Keratinocyte (primary cell): Measurements from ENCODE around the gene NOX3. TPM values are rescaled to one million over a fixed set of nuclear protein-coding genes. Genes with fewer than 3 reads are reported as not detected.

Experiments
- DNase-seq: peaks from one replicate; pipeline ENCODE4 v3.0.0-alpha.2; 2011; ENCODE audit warnings: low read depth, missing footprints, low spot score
- FAIRE-seq: peaks from 2 replicates; lab custom pipeline; 2011; peaks lifted over from hg19 to GRCh38; lab: Jason Lieb, UNC
- H2AFZ ChIP-seq: 2 replicates; pipeline ENCODE4 v1.6.0; 2012; ENCODE audit warnings: low read length, control low read depth, inconsistent platforms; ENCODE audit not compliant: control insufficient read depth
- H3K27ac ChIP-seq: 2 replicates; pipeline ENCODE4 v1.5.1; 2011; ENCODE audit warnings: low read length; ENCODE audit not compliant: control insufficient read depth, insufficient read depth
- H3K27me3 ChIP-seq: 3 replicates; pipeline ENCODE4 v1.6.0; 2011; ENCODE audit warnings: low read length; ENCODE audit not compliant: control insufficient read depth, insufficient read depth; ENCODE audit errors: extremely low read depth
- H3K36me3 ChIP-seq, 2 experiments: 2 replicates in 1 of 2; 3 replicates in 1 of 2; pipeline ENCODE4 v1.5.1; 2011; ENCODE audit warnings: low read length in 2 of 2, mild to moderate bottlenecking in 1 of 2; ENCODE audit not compliant: control insufficient read depth in 2 of 2, insufficient read depth in 2 of 2; ENCODE audit errors: extremely low read depth in 1 of 2
- H3K4me1 ChIP-seq: 3 replicates; pipeline ENCODE4 v1.5.1; 2011; ENCODE audit warnings: low read length; ENCODE audit not compliant: control insufficient read depth, insufficient read depth; ENCODE audit errors: extremely low read depth
- H3K4me2 ChIP-seq: 3 replicates; pipeline ENCODE4 v1.6.0; 2011; ENCODE audit warnings: low read depth, low read length; ENCODE audit not compliant: control insufficient read depth, insufficient read depth; ENCODE audit errors: extremely low read depth
- H3K4me3 ChIP-seq, 3 experiments: fragments of 200-600 bp in 1 of 3; sonication (generic) in 1 of 3; 2 replicates in 2 of 3; 3 replicates in 1 of 3; pipeline ENCODE4 v1.5.1; 2011 to 2016; ENCODE audit warnings: low read length in 3 of 3, mild to moderate bottlenecking in 3 of 3, control low read depth in 2 of 3, inconsistent platforms in 1 of 3, low read depth in 1 of 3, mixed read lengths in 1 of 3, mixed run types in 1 of 3, moderate library complexity in 1 of 3; ENCODE audit not compliant: control insufficient read depth in 2 of 3, insufficient read depth in 2 of 3; ENCODE audit errors: extremely low read depth in 1 of 3
- H3K79me2 ChIP-seq: 2 replicates; pipeline ENCODE4 v1.6.0; 2012; ENCODE audit warnings: low read length; ENCODE audit not compliant: control insufficient read depth, insufficient read depth
- H3K9ac ChIP-seq: 3 replicates; pipeline ENCODE4 v1.6.0; 2011; ENCODE audit warnings: low read length; ENCODE audit not compliant: control insufficient read depth, insufficient read depth; ENCODE audit errors: extremely low read depth
- H3K9me1 ChIP-seq: 3 replicates; pipeline ENCODE4 v1.6.0; 2011; ENCODE audit warnings: low read length; ENCODE audit not compliant: control insufficient read depth, insufficient read depth; ENCODE audit errors: extremely low read depth
- H3K9me3 ChIP-seq: 2 replicates; pipeline ENCODE4 v1.5.1; 2012; ENCODE audit warnings: low read depth, low read length; ENCODE audit not compliant: control insufficient read depth
- H4K20me1 ChIP-seq: 3 replicates; pipeline ENCODE4 v1.6.0; 2011; ENCODE audit warnings: low read length; ENCODE audit not compliant: control insufficient read depth, insufficient read depth; ENCODE audit errors: extremely low read depth
- CTCF ChIP-seq, 3 experiments: IDR thresholded peaks in 1 of 3; conservative IDR thresholded peaks in 1 of 3; optimal IDR thresholded peaks in 1 of 3; 2 replicates in 2 of 3; 3 replicates in 1 of 3; pipeline versions ENCODE3 to v1.5.1; 2011; ENCODE audit warnings: low read length in 3 of 3, mild to moderate bottlenecking in 3 of 3, moderate library complexity in 2 of 3, control low read depth in 1 of 3, inconsistent platforms in 1 of 3; ENCODE audit not compliant: insufficient read depth in 2 of 3; ENCODE audit errors: extremely low read depth in 1 of 3
- EZH2 ChIP-seq: IDR thresholded peaks from one replicate; pipeline ENCODE4 v1.6.1; 2012; ENCODE audit warnings: inconsistent platforms, mild to moderate bottlenecking, low read length, moderate library complexity
- dilution Hi-C: fragments of 300-500 bp; cut with MboI; formaldehyde crosslinking; loops from one replicate; pipeline ENCODE4 v1.7.0; 2020; ENCODE audit warnings: low sequenced_read_pairs; ENCODE audit not compliant: extremely low pct_ligation_motif_present
- polyA plus RNA-seq, 5 experiments: library from polyadenylated mRNA; depleted of rRNA in 3 of 5; stranded (reverse) in 3 of 5; stranded (forward) in 1 of 5; unstranded in 1 of 5; fragments of >200 nt; gene quantifications; 1 replicate in 1 of 5; 2 replicates in 3 of 5; 3 replicates in 1 of 5; pipeline versions ENCODE4 v1.2.1 to v1.2.3, GENCODE V29; 2011 to 2012; ENCODE audit warnings: missing spikeins in 2 of 5, low read depth in 1 of 5, low replicate concordance in 1 of 5

Gene NOX3
- polyA plus RNA-seq, 1 donor (not counting 4 experiments of a cell fraction or from before 2014, with no cell fraction given), result not detected

- Histone ChIP-seq H3K4me2 (no peak overlapping the region), H3K9me1 (no peaks in the 10 kb centered on the region), H4K20me1 (no peaks in the 10 kb centered on the region), H3K79me2 (no peaks in the 10 kb centered on the region), H3K9ac (no peak overlapping the region), H3K27ac (no peak overlapping the region), H2AFZ (no peak overlapping the region), H3K4me1 (no peaks in the 10 kb centered on the region), H3K4me3 (no peak overlapping the region), H3K9me3 (no peaks in the 10 kb centered on the region), H3K36me3 (no peaks in the 10 kb centered on the region), H3K27me3 (peaks cover 10% of the 10 kb centered on the region)
- dilution Hi-C loops, result no loop called here
- DNase-seq (no peak), FAIRE-seq (no peak)
- TF ChIP-seq EZH2 (no peak), CTCF (optimal IDR thresholded peaks at IDR 0.05 in 1 of 3, IDR thresholded peaks at IDR 0.05 in 1 of 3, conservative IDR thresholded peaks at IDR 0.05 in 1 of 3; ENCODE audit: extremely low read depth in 1 of 3, insufficient read depth in 2 of 3, low read length in 3 of 3) (no peak)
Observed at GRCh38 chr6:155447949-155448348, 7.7 kb downstream of the NOX3 start.

- H3K4me3 ChIP-seq, result no peak overlapping the region
- TF ChIP-seq EZH2 (no peak), CTCF (optimal IDR thresholded peaks at IDR 0.05 in 1 of 3, IDR thresholded peaks at IDR 0.05 in 1 of 3, conservative IDR thresholded peaks at IDR 0.05 in 1 of 3; ENCODE audit: extremely low read depth in 1 of 3, insufficient read depth in 2 of 3, low read length in 3 of 3) (no peak)
- no peaks in the 10 kb centered on the region for H3K4me1 ChIP-seq
- no peak overlapping the region for H2AFZ ChIP-seq
- dilution Hi-C loops, result no loop called here
- H3K79me2 ChIP-seq, result no peaks in the 10 kb centered on the region
- no peak overlapping the region for H3K9ac ChIP-seq
- H4K20me1 ChIP-seq, result no peaks in the 10 kb centered on the region
- H3K9me3 ChIP-seq, result no peaks in the 10 kb centered on the region
- H3K4me2 ChIP-seq, result no peak overlapping the region
- peaks cover 5% of the 10 kb centered on the region for H3K27me3 ChIP-seq
- H3K9me1 ChIP-seq, result no peaks in the 10 kb centered on the region
- no peak for DNase-seq
- H3K27ac ChIP-seq, result no peak overlapping the region
- H3K36me3 ChIP-seq, result no peaks in the 10 kb centered on the region
- FAIRE-seq, result no peak
Observed at GRCh38 chr6:155444952-155445903, 10.4 kb downstream of the NOX3 start.
